Cardiac fibroblast (primary cell): ENCODE results near the gene KDM5B.
"Not testable (repeated sequence)": the region's sequence is repeated elsewhere in the genome, so short reads cannot be mapped to it uniquely, and the experiment has no call there.

Experiments
- DNase-seq, 2 donors: peaks; one replicate each; pipeline versions ENCODE4 v3.0.0 to v3.0.0-alpha.2; 2010; ENCODE audit warnings: low read depth in 2 of 2
- H3K4me3 ChIP-seq, 2 donors: replicated peaks in 1 of 2; 1 replicate in 1 of 2; 2 replicates in 1 of 2; pipeline ENCODE4 v1.5.1; 2011; ENCODE audit warnings: low read depth in 2 of 2, low read length in 2 of 2, mild to moderate bottlenecking in 2 of 2, moderate library complexity in 1 of 2
- TF ChIP-seq, protein P1 (sequence below): IDR thresholded peaks from one replicate; pipeline ENCODE4 v1.5.1; 2011; ENCODE audit warnings: low read depth, mild to moderate bottlenecking, low read length, inconsistent platforms

Gene KDM5B

DNA sequence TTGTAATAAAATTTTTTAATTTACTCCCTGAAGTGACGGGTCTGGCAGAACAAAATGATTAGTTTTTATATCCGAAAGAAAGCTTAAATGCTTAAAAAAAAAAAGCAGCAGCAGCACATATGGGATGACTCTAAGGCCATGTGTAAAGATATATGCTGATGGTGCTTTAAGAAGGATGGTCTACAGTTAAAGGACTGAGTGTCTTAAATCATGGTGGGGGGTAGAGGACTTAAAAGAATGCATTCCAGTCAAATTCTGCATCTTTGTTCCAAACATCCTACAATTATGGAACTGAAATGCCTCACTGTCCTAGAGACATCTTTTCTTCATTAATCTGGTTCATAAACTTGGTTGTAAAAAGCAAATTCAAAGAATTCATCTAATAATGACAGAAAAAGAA is 7.0 kb downstream of the KDM5B start:
- no peak for DNase-seq
- H3K4me3 ChIP-seq = no peak overlapping the region
- TF ChIP-seq, protein P1, sequence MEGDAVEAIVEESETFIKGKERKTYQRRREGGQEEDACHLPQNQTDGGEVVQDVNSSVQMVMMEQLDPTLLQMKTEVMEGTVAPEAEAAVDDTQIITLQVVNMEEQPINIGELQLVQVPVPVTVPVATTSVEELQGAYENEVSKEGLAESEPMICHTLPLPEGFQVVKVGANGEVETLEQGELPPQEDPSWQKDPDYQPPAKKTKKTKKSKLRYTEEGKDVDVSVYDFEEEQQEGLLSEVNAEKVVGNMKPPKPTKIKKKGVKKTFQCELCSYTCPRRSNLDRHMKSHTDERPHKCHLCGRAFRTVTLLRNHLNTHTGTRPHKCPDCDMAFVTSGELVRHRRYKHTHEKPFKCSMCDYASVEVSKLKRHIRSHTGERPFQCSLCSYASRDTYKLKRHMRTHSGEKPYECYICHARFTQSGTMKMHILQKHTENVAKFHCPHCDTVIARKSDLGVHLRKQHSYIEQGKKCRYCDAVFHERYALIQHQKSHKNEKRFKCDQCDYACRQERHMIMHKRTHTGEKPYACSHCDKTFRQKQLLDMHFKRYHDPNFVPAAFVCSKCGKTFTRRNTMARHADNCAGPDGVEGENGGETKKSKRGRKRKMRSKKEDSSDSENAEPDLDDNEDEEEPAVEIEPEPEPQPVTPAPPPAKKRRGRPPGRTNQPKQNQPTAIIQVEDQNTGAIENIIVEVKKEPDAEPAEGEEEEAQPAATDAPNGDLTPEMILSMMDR = no peak

DNA sequence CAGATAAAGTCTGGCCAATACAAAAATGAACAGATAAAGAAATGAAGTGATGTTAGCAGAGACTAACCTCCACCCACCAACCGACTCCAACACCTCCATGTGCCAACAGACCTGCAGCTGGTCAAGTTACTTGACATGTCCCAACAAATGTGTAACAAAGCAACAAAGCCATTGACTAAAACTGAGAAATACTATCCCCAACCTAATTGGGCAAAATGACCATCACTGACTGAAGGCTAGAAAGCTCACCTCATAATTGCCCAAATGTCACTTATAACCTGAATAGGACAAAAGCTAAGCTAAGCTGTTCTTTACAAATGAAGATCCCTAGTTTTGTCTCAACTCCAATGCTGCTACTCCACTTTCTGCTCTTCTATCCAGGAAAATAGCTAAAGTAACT is 7.5 kb downstream of the KDM5B start:
- DNase-seq = no peak
- no peak overlapping the region for H3K4me3 ChIP-seq
- TF ChIP-seq, protein P1 = no peak

DNA sequence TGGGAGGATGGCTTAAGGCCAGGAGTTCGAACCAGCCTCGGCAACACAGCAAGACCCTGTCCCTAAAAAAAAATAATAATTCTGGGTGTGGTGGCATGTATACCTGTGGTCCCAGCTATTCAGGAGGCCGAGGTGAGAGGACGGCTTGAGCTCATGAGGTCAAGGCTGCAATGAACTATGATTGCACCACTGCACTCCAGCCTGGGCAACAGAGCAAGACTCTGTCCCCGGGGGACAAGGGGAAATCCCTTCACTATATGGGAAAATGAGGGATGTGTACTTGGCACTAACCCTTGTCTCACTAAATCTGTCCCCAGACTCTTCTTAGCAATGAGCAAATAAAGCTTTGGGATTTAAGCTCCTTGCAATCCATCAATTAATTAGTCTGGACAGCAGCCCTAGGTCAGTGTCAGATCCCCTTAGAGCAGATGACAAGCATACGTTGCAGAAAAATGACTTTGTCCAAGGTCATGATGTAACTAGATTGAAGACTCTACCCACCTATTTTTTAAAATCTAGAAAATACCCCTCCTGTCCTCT is 9.4 kb downstream of the KDM5B start:
- TF ChIP-seq, protein P1 = no peak
- DNase-seq = no peak
- H3K4me3 ChIP-seq = no peak overlapping the region

- TF ChIP-seq, protein P1 = no peak
- H3K4me3 ChIP-seq = no peak overlapping the region
- DNase-seq = no peak
Observed at GRCh38 chr1:202798260-202798659, 10.0 kb downstream of the KDM5B start.

DNA sequence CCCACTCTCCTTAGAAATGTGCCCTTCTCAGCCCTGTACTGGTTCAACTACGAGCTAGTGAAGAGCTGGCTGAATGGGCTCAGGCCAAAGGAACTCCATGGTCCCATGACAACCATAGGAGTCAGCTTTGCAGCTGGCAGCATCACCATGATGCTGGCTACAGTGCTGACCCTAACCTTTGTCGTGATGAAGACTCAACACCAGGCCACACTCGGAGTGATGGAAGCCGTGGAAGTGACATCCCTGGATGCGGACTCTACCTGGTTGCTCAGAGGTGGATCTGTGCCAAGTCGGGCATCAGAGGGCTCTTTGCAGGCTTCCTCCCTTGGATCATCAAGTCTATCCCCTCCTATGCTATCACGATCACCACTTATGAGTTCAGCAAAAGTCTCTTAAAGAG is 11.6 kb downstream of the KDM5B start:
- H3K4me3 ChIP-seq = no peak overlapping the region
- TF ChIP-seq, protein P1 = no peak
- DNase-seq = no peak

DNA sequence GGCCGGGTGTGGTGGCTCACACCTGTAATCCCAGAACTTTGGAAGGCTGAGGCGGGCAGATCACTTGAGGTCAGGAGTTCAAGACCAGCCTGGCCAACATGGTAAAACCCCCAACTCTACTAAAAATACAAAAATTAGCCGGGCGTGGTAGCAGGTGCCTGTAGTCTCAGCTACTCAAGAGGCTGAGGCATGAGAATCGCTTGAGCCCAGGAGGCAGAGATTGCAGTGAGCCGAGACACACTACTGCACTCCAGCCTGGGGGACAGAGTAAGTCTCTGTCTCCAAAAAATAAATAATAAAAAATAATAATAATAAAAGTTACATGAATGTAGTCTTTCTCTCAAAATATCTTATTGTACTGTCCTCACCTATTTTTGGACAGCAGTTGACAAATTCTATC is 13.3 kb downstream of the KDM5B start:
- H3K4me3 ChIP-seq, DNase-seq: not testable (repeated sequence)

- DNase-seq = no peak
- no peak overlapping the region for H3K4me3 ChIP-seq
- TF ChIP-seq, protein P1 = no peak
Observed at GRCh38 chr1:202794051-202794740, 14.0 kb downstream of the KDM5B start.
